Ovary (tissue), 9 donors: ENCODE data around the gene CRACDL. TPM values are rescaled to one million over a fixed set of nuclear protein-coding genes. Genes with fewer than 3 reads are reported as not detected.

Experiments used
- DNase-seq, 5 donors: peaks; one replicate each; pipeline ENCODE4 v3.0.0-alpha.2; 2019 to 2020
- H3K27ac ChIP-seq, 2 donors: fragments of 200-600 bp; one replicate each; pipeline versions ENCODE4 v1.5.1 to v1.8.0; 2019 to 2022
- H3K27me3 ChIP-seq: fragments of 200-600 bp; one replicate; pipeline ENCODE4 v1.8.0; 2022
- H3K36me3 ChIP-seq: fragments of 200-600 bp; sonication (generic); one replicate; pipeline ENCODE4 v1.5.1; 2019
- H3K4me1 ChIP-seq: one replicate; pipeline ENCODE4 v1.8.1; 2013; ENCODE audit warnings: mild to moderate bottlenecking, moderate library complexity; ENCODE audit not compliant: insufficient read depth
- H3K4me3 ChIP-seq: fragments of 200-600 bp; sonication (generic); one replicate; pipeline ENCODE4 v1.5.1; 2017
- H3K9me3 ChIP-seq, 2 donors: fragments of 200-600 bp in 1 of 2; sonication (generic) in 1 of 2; one replicate each; pipeline versions ENCODE4 v1.5.1 to v1.8.1; 2013 to 2019; ENCODE audit warnings: mild to moderate bottlenecking in 1 of 2, moderate library complexity in 1 of 2
- CTCF ChIP-seq, 3 donors: fragments of 450-650 bp in 2 of 3; fragments of 200-600 bp in 1 of 3; IDR thresholded peaks; one replicate each; pipeline versions ENCODE4 v1.5.1 to v1.8.0; 2016 to 2022; ENCODE audit warnings: antibody characterized with exemption in 3 of 3, mild to moderate bottlenecking in 1 of 3
- EP300 ChIP-seq: sonication (generic); formaldehyde crosslinking; IDR thresholded peaks from one replicate; pipeline ENCODE4 v1.6.1; 2017; ENCODE audit warnings: antibody characterized with exemption
- POLR2A ChIP-seq: fragments of 450-650 bp; IDR thresholded peaks from one replicate; pipeline ENCODE4 v1.6.1; 2017; ENCODE audit warnings: antibody characterized with exemption, mild to moderate bottlenecking, moderate library complexity
- WGBS, 3 donors: extraction: QIAGEN DNeasy Blood & Tissue Kit in 1 of 3; methylation state at CpG; one replicate each; pipeline versions ENCODE4 v1.1.5 to v1.1.7; 2013 to 2017; 5-methylcytosine and 5-hydroxymethylcytosine counted together
- intact Hi-C, 4 donors: fragments of 100-400 bp; cut with DNase I; formaldehyde crosslinking; loops; one replicate each; pipeline versions ENCODE4 v1.11.0 to v1.15.1; 2022 to 2023
- polyA plus RNA-seq, 2 donors: library from polyadenylated mRNA; stranded (reverse); fragments of 200-250 nt in 1 of 2; fragments of 350-450 nt in 1 of 2; fragmentation: Illumina TruSeq in 1 of 2; extraction: RNeasy Lipid Tissue Mini Kit (QIAGEN cat#74804) in 1 of 2; gene quantifications; one replicate each; pipeline ENCODE4 v1.2.3, GENCODE V29; 2013 to 2014
- total RNA-seq, 7 donors: library from RNA; depleted of rRNA in 2 of 7; stranded (reverse); fragments of >200 nt in 2 of 7; fragmentation: NEBNext Ultra II Directional in 3 of 7; extraction: Animal tissue kit (Norgen Biotek cat#: 25700) in 3 of 7; gene quantifications; one replicate each; pipeline versions ENCODE4 v1.1.0 to v1.2.4, GENCODE V29; 2016 to 2023
- donor health status: DM: no; HTN: no; CAD: no; lungs with moderate emphysema.
- donor health status: DM: no; HTN: no; CAD: no.
- donor health status: Bipolar disorder and iron deficiency.
- donor health status: DM: yes; HTN: yes; CAD: no.
- donor health status: DM: no; HTN: no; CAD: no.
- donor health status: DM: yes; HTN: yes; CAD: no.

Gene CRACDL
- total and polyA plus RNA-seq, 9 donors, result 1.2 to 22.4 (median 2.7) TPM

GRCh38 chr2:98898423-98898841 lies 37.6 kb downstream of the CRACDL start:
- H3K36me3 ChIP-seq, result no peaks in the 10 kb centered on the region
- no peaks in the 10 kb centered on the region for H3K9me3 ChIP-seq
- TF ChIP-seq CTCF (IDR thresholded peaks at IDR 0.05), result no peak
- no peak for TF ChIP-seq POLR2A
- 86 to 90% (median 89%) methylated on average over 13 of the region's 13 CpGs for whole genome bisulfite sequencing, 3 donors
- no peaks in the 10 kb centered on the region for H3K27me3 ChIP-seq
- H3K4me3 ChIP-seq, result no peak overlapping the region
- no peak overlapping the region for H3K27ac ChIP-seq
- intact Hi-C loops, result no loop called here
- DNase-seq, result no peak
- H3K4me1 ChIP-seq, result no peaks in the 10 kb centered on the region

- TF ChIP-seq EP300 (no peak), CTCF (IDR thresholded peaks at IDR 0.05) (no peak), POLR2A (no peak)
- Histone ChIP-seq H3K4me1 (no peaks in the 10 kb centered on the region), H3K27ac (no peak overlapping the region), H3K36me3 (no peaks in the 10 kb centered on the region), H3K9me3 (no peaks in the 10 kb centered on the region), H3K27me3 (no peaks in the 10 kb centered on the region), H3K4me3 (no peak overlapping the region)
- DNase-seq, result no peak
- WGBS, 3 donors, result 95 to 97% (median 96%) methylated on average over 4 of the region's 4 CpGs
- intact Hi-C loops, result no loop called here
Measured at GRCh38 chr2:98897746-98898145, 38.3 kb downstream of the CRACDL start.

GRCh38 chr2:98896944-98897343 lies 39.1 kb downstream of the CRACDL start:
- intact Hi-C loops, result no loop called here
- no peak for DNase-seq

GRCh38 chr2:98896416-98896815 lies 39.6 kb downstream of the CRACDL start:
- H3K4me1 ChIP-seq, result no peaks in the 10 kb centered on the region
- DNase-seq, result no peak
- intact Hi-C loops, result no loop called here
- TF ChIP-seq POLR2A, result no peak
- TF ChIP-seq CTCF (IDR thresholded peaks at IDR 0.05), result no peak
- no peak for TF ChIP-seq EP300
- no peaks in the 10 kb centered on the region for H3K9me3 ChIP-seq
- 39 to 48% (median 42%) methylated on average over 2 of the region's 2 CpGs for WGBS, 3 donors
- no peak overlapping the region for H3K27ac ChIP-seq
- H3K4me3 ChIP-seq, result no peak overlapping the region
- H3K36me3 ChIP-seq, result no peaks in the 10 kb centered on the region
- H3K27me3 ChIP-seq, result no peaks in the 10 kb centered on the region

More at GRCh38 chr2:98896944-98897343, 39.1 kb downstream of the CRACDL start:
- Histone ChIP-seq H3K4me1 (no peaks in the 10 kb centered on the region), H3K9me3 (no peaks in the 10 kb centered on the region), H3K27me3 (no peaks in the 10 kb centered on the region), H3K4me3 (no peak overlapping the region), H3K36me3 (no peaks in the 10 kb centered on the region), H3K27ac (no peak overlapping the region)
- TF ChIP-seq POLR2A (no peak), EP300 (no peak), CTCF (IDR thresholded peaks at IDR 0.05) (no peak)
- WGBS, 3 donors, result 81 to 87% (median 82%) methylated on average over 9 of the region's 9 CpGs

GRCh38 chr2:98895901-98896300 lies 40.1 kb downstream of the CRACDL start:
- Histone ChIP-seq H3K4me3 (no peak overlapping the region), H3K9me3 (no peaks in the 10 kb centered on the region), H3K4me1 (no peaks in the 10 kb centered on the region), H3K27me3 (no peaks in the 10 kb centered on the region), H3K36me3 (no peaks in the 10 kb centered on the region), H3K27ac (no peak overlapping the region)
- WGBS, 3 donors, result 77 to 84% (median 80%) methylated on average over 9 of the region's 9 CpGs
- intact Hi-C loops, result no loop called here
- no peak for DNase-seq
- TF ChIP-seq CTCF (IDR thresholded peaks at IDR 0.05) (no peak), POLR2A (no peak), EP300 (no peak)
